Thyroid gland (tissue), 4 donors: Measurements from ENCODE around the gene EIF3L. TPM values are rescaled to one million over a fixed set of nuclear protein-coding genes. Genes with fewer than 3 reads are reported as not detected.

Experiments
- DNase-seq, 2 donors: peaks; one replicate each; pipeline ENCODE4 v3.0.0-alpha.2; 2019
- H3K27ac ChIP-seq, 3 donors: fragments of 200-600 bp; sonication (generic); 1 replicate in 2 of 3; 2 replicates in 1 of 3; pipeline ENCODE4 v1.5.1; 2016 to 2019; ENCODE audit warnings: mild to moderate bottlenecking in 1 of 3, moderate library complexity in 1 of 3
- H3K27me3 ChIP-seq: fragments of 200-600 bp; sonication (generic); one replicate; pipeline ENCODE4 v1.5.1; 2019
- H3K36me3 ChIP-seq, 2 donors: fragments of 200-600 bp; sonication (generic); one replicate each; pipeline ENCODE4 v1.5.1; 2016 to 2019
- H3K4me1 ChIP-seq, 2 donors: fragments of 200-600 bp; sonication (generic); one replicate each; pipeline ENCODE4 v1.5.1; 2017 to 2019
- H3K4me3 ChIP-seq, 3 donors: fragments of 200-600 bp; sonication (generic); replicated peaks in 1 of 3; 1 replicate in 2 of 3; 2 replicates in 1 of 3; pipeline ENCODE4 v1.5.1; 2016; ENCODE audit warnings: mild to moderate bottlenecking in 1 of 3
- H3K9me3 ChIP-seq: fragments of 200-600 bp; sonication (generic); one replicate; pipeline ENCODE4 v1.5.1; 2017
- POLR2A ChIP-seq, 2 donors: fragments of 450-650 bp; IDR thresholded peaks; one replicate each; pipeline ENCODE4 v1.6.1; 2017; ENCODE audit warnings: antibody characterized with exemption in 2 of 2, mild to moderate bottlenecking in 2 of 2, moderate library complexity in 1 of 2
- WGBS, 2 donors: methylation state at CpG; one replicate each; pipeline ENCODE4 v1.1.5; 2017; 5-methylcytosine and 5-hydroxymethylcytosine counted together
- intact Hi-C: fragments of 100-400 bp; cut with DNase I; formaldehyde crosslinking; loops from one replicate; pipeline ENCODE4 v1.15.1; 2023
- total RNA-seq, 4 donors: library from RNA; depleted of rRNA; stranded (reverse); fragments of >200 nt; gene quantifications; one replicate each; pipeline ENCODE4 v1.2.3, GENCODE V29; 2016
- TF ChIP-seq, protein P1 (sequence below), 6 experiments: fragments of 200-600 bp in 3 of 6; fragments of 450-650 bp in 3 of 6; sonication (generic) in 3 of 6; IDR thresholded peaks; one replicate each; pipeline ENCODE4 v1.5.1; 2016 to 2019; ENCODE audit warnings: antibody characterized with exemption in 6 of 6, mild to moderate bottlenecking in 2 of 6, inconsistent platforms in 1 of 6, moderate library complexity in 1 of 6

EIF3L gene
- total RNA-seq, 4 donors from 2014 or later = 423 to 557 (median 455) TPM

DNA sequence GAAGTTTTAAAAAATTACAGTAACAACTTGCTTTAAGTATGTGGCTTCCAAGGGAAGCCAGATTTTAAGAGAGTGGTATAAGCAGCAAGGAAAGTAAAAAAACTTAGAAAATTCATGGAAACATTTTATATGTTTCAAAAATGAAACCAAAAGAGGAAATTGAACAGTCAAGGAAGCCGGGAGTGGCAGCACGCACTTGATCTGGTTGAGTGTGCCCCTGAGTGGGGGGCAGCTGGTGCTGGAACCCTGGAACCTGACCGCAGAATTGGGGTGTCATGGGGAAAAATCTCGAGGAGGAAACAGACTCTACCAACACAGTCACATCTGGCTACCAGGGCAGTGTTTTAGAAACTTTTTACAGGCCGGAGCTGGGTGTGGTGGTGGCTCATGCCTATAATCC, 70.9 kb downstream of the EIF3L start:
- no peak overlapping the region for H3K27ac ChIP-seq

DNA sequence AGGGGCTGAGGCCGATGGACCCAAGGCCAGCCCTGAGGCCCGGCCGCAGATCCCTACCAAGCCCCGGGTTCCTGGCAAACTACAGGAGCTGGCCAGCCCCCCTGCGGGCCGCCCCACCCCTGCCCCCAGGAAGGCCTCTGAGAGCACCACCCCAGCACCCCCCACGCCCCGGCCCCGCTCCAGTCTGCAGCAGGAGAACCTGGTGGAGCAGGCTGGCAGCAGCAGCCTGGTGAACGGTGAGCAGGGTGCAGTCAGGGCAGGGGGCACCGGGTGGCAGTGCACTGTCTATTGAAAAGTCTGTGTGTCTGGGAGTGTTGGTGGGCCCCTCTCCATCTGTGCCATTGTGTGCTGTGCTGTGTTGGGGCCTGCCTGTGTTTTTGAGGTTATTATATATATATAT, 73.0 kb downstream of the EIF3L start:
- Histone ChIP-seq H3K27me3 (no peaks in the 10 kb centered on the region), H3K36me3 (peaks cover 26 to 41% of the 10 kb centered on the region in 2 donors), H3K4me1 (no peaks in the 10 kb centered on the region), H3K4me3 (no peak overlapping the region), H3K27ac (no peak overlapping the region), H3K9me3 (no peaks in the 10 kb centered on the region)
- no peak for DNase-seq
- 90 to 100% methylated on average over 2 of the region's 11 CpGs for WGBS, 2 donors
- TF ChIP-seq POLR2A (IDR thresholded peaks at IDR 0.05) = no peak
- TF ChIP-seq, protein P1, sequence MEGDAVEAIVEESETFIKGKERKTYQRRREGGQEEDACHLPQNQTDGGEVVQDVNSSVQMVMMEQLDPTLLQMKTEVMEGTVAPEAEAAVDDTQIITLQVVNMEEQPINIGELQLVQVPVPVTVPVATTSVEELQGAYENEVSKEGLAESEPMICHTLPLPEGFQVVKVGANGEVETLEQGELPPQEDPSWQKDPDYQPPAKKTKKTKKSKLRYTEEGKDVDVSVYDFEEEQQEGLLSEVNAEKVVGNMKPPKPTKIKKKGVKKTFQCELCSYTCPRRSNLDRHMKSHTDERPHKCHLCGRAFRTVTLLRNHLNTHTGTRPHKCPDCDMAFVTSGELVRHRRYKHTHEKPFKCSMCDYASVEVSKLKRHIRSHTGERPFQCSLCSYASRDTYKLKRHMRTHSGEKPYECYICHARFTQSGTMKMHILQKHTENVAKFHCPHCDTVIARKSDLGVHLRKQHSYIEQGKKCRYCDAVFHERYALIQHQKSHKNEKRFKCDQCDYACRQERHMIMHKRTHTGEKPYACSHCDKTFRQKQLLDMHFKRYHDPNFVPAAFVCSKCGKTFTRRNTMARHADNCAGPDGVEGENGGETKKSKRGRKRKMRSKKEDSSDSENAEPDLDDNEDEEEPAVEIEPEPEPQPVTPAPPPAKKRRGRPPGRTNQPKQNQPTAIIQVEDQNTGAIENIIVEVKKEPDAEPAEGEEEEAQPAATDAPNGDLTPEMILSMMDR (IDR thresholded peaks at IDR 0.05) = no peak
- intact Hi-C loops = no loop called here

More for the DNA sequence above, 70.9 kb downstream of the EIF3L start:
- H3K9me3 ChIP-seq = no peaks in the 10 kb centered on the region
- 75 to 81% methylated on average over 5 of the region's 5 CpGs for WGBS, 2 donors
- no peak for DNase-seq
- no peaks in the 10 kb centered on the region for H3K27me3 ChIP-seq
- no peak overlapping the region for H3K4me3 ChIP-seq
- intact Hi-C loops = no loop called here
- no peak for TF ChIP-seq POLR2A (IDR thresholded peaks at IDR 0.05)
- TF ChIP-seq, protein P1 (IDR thresholded peaks at IDR 0.05) = no peak
- H3K4me1 ChIP-seq = no peaks in the 10 kb centered on the region
- H3K36me3 ChIP-seq = peaks cover 24 to 28% of the 10 kb centered on the region in 2 donors

DNA sequence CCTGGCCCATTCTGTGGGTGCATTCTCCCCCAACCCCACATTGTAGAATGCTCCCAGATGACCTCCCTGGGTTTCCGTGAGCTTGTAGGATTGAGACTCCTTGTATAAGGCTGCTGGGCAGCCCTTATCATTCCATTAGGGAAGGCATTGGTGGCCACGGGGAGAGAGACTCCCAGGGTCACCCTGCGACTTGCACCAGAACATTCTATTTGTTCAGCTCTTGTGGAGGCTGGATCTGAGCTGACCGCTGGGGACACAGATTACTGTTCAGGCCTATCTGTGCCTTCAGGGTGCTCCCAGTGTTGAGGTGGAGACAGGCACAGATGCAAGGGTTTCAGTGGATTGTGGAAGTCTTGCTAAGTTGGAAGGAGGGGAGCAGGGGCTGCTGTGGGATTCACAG, 74.7 kb downstream of the EIF3L start:
- DNase-seq = no peak
- no peak overlapping the region for H3K4me3 ChIP-seq
- H3K27ac ChIP-seq = no peak overlapping the region
- no peaks in the 10 kb centered on the region for H3K4me1 ChIP-seq
- peaks cover 30 to 39% of the 10 kb centered on the region in 2 donors for H3K36me3 ChIP-seq
- 92 to 93% methylated on average over 4 of the region's 4 CpGs for WGBS, 2 donors
- intact Hi-C loops = no loop called here
- H3K27me3 ChIP-seq = no peaks in the 10 kb centered on the region
- TF ChIP-seq POLR2A (IDR thresholded peaks at IDR 0.05) = no peak
- TF ChIP-seq, protein P1 (IDR thresholded peaks at IDR 0.05) = no peak
- H3K9me3 ChIP-seq = no peaks in the 10 kb centered on the region

DNA sequence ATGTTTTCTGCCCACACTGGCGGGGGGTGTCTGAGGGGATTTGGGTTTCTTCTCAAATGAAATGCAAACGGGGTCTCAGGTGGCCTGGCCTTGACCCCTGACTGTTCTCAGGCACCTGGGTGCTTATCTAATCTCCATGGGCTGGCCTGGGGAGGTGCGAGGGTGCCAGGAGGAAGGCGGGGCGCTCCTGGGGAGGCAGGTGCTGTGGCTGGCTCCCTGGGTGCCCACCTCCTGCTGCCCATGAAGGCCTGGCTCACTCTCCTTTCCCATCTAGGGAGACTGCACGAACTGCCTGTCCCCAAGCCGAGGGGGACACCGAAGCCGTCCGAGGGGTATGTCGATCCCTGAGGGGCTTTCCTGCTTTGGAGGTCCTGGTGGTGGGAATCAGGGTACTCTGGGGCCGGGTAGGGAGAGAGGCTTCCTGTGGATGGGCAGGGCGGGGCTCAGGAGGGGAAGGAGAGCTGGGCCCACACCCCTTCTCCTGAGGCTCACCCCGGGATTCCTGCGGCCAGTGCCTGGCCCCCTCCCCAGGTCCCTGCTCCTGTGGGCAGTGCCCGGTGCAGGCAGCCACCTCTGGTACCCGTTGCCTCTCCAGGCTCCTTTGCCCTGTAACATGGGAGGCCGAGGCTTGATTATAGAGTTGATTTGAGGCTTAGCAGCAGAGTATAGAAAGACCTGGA, 75.3 kb downstream of the EIF3L start:
- intact Hi-C loops = no loop called here
- no peaks in the 10 kb centered on the region for H3K27me3 ChIP-seq
- WGBS, 2 donors = 96% methylated on average over 7 to 13 of the region's 18 CpGs
- TF ChIP-seq, protein P1 (IDR thresholded peaks at IDR 0.05) = no peak
- no peak for TF ChIP-seq POLR2A (IDR thresholded peaks at IDR 0.05)
- no peak overlapping the region for H3K27ac ChIP-seq
- H3K4me3 ChIP-seq = no peak overlapping the region
- no peaks in the 10 kb centered on the region for H3K9me3 ChIP-seq
- peaks cover 25 to 38% of the 10 kb centered on the region in 2 donors for H3K36me3 ChIP-seq
- peaks cover 0 to 4% of the 10 kb centered on the region in 2 donors for H3K4me1 ChIP-seq
- no peak for DNase-seq

DNA sequence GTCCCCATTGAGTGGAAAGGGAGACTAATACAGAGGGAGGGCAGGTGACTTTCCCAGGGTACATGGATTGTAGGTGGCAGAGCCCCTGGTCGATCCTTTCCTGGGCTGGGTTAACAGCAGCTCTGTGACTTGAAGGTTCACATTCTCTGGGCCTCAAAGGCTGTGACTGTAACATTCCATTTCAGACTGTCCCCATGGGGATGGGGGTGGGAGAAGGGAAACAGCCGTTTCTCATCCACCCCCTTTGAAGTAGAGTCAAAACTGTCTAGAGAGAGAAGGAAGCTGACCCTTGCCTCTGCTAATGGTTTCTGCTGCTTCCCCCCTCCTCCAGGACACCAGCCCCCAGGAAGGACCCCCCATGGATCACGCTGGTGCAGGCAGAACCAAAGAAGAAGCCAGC, 76.1 kb downstream of the EIF3L start:
- peaks cover 0 to 5% of the 10 kb centered on the region in 2 donors for H3K4me1 ChIP-seq
- intact Hi-C loops = no loop called here
- DNase-seq = no peak
- TF ChIP-seq, protein P1 (IDR thresholded peaks at IDR 0.05) = no peak
- no peak for TF ChIP-seq POLR2A (IDR thresholded peaks at IDR 0.05)
- no peak overlapping the region for H3K4me3 ChIP-seq
- peaks cover 25 to 38% of the 10 kb centered on the region in 2 donors for H3K36me3 ChIP-seq
- no peak overlapping the region for H3K27ac ChIP-seq
- H3K9me3 ChIP-seq = no peaks in the 10 kb centered on the region
- WGBS, 2 donors = 67 to 82% methylated on average over 2 to 3 of the region's 3 CpGs
- H3K27me3 ChIP-seq = no peaks in the 10 kb centered on the region
